Activated T-cell treated with anti-CD3 and anti-CD28 coated beads, Interleukin-2, amount 50 U/mL, for 24 hours (primary cell): ENCODE measurements around the gene BRD4.

ENCODE experiments used
- DNase-seq: peaks from one replicate; pipeline ENCODE4 v3.0.0-alpha.2; 2020
- H3K27ac Mint-ChIP-seq: 2 replicates; pipeline ENCODE4 v1.8.0; 2020; ENCODE audit warnings: mild to moderate bottlenecking, mixed read lengths
- H3K27me3 Mint-ChIP-seq: 2 replicates; pipeline ENCODE4 v1.8.0; 2020; ENCODE audit warnings: mixed read lengths
- H3K36me3 Mint-ChIP-seq: 2 replicates; pipeline ENCODE4 v1.8.0; 2020; ENCODE audit warnings: low read depth, mixed read lengths
- H3K4me1 Mint-ChIP-seq: 2 replicates; pipeline ENCODE4 v1.8.0; 2020; ENCODE audit warnings: low read depth, mixed read lengths
- H3K4me3 Mint-ChIP-seq: 2 replicates; pipeline ENCODE4 v1.8.0; 2020; ENCODE audit warnings: mild to moderate bottlenecking, moderate library complexity, mixed read lengths
- H3K9me3 Mint-ChIP-seq: 2 replicates; pipeline ENCODE4 v1.8.0; 2020; ENCODE audit warnings: mixed read lengths

Gene BRD4

DNA sequence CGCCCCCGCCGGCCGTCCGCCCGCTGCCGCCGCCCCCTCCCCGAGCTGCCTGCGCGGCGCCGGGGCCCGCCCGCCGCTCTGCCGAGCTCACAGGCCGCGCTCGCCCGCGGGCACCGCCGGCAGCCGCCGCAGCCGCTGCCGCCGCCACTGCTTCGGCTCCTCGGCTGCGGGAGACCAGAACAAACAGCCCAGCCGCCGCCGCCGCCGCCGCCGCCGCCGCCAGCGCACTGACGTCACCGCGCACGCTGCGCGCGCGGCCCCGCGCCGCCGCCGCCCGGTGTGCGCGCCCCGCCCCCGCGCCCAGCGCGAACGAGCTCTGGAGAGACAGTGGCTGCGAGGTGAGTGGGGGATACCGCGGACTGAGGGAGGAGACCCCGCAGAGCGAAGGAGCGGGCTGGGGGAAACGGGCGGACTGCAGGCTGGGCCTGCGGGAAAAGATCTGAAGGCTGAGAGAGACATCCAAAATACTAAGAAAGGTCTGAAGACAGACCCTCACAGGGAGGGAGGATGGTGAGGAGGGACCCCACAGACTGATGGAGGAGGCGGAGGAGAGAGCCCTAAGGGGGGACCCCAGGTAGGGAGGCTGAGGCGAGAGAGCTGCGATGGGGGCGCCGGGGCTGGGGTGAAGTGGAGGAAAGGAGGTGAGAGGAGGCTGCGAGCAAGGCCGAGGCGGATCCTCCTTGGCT, at the start of gene BRD4:
Gene BRD4, minus strand, starts transcription at position 229 of the 686 bp plus-strand sequence. CDS start 59,440 bp downstream, outside the sequence.
- Mint-ChIP-seq H3K27me3 (no peaks in the 10 kb centered on the region), H3K36me3 (peaks cover 46% of the 10 kb centered on the region), H3K9me3 (no peaks in the 10 kb centered on the region), H3K4me1 (peaks cover 48% of the 10 kb centered on the region), H3K4me3 (peak within 1 kb of the TSS; percentile 95), H3K27ac (peak within 1 kb of the TSS; percentile 97)
- DNase-seq, result peak; percentile 88

DNA sequence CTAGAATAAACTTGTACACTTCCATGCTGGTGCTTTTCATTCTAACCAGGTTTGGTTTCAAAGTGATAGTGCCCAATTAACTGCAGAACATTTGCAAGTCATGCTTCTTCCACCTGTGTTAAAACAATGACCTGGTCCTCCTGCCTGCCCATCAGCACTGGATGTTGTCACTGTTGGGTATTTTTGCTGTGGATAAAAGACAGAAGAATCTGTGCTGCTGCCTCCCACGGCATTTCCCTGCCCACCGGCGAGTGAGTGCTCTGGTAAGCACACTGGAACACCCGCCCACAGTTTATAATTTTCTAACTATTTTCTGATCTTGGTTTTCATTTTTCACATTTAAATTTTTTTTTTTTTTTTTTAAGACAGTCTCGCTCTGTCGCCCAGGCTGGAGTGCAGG, 49.5 kb upstream of the BRD4 start:
- Mint-ChIP-seq H3K36me3 (peaks cover 40% of the 10 kb centered on the region), H3K4me3 (no peak overlapping the region), H3K27ac (peak overlapping the region; percentile 93)

DNA sequence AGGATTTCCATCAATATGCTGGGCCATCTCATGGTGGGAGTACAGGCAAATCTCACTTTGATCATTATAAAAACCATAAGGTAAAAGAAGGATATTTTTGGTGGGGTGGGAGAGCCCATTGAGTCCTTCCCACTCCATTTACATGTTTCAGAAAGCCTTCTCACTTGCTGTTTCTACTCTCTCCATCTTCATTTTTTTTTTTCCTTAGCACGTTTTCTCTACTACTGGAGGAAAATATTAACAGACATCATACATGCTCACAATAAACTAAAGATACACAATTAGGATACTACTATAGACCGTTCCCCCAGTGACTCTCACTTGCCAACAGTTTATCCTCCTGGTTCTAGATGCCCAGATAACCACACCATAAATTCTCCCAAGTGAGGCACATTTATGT, 49.1 kb upstream of the BRD4 start:
- H3K36me3 Mint-ChIP-seq, result peaks cover 41% of the 10 kb centered on the region
- H3K27me3 Mint-ChIP-seq, result no peaks in the 10 kb centered on the region
- no peaks in the 10 kb centered on the region for H3K9me3 Mint-ChIP-seq
- peaks cover 36% of the 10 kb centered on the region for H3K4me1 Mint-ChIP-seq
- DNase-seq, result no peak
- H3K4me3 Mint-ChIP-seq, result peak overlapping the region; percentile 81
- peak overlapping the region; percentile 93 for H3K27ac Mint-ChIP-seq

More for the DNA sequence above, 49.5 kb upstream of the BRD4 start:
- Mint-ChIP-seq H3K4me1 (peaks cover 32% of the 10 kb centered on the region), H3K9me3 (no peaks in the 10 kb centered on the region), H3K27me3 (no peaks in the 10 kb centered on the region)
- DNase-seq, result no peak

DNA sequence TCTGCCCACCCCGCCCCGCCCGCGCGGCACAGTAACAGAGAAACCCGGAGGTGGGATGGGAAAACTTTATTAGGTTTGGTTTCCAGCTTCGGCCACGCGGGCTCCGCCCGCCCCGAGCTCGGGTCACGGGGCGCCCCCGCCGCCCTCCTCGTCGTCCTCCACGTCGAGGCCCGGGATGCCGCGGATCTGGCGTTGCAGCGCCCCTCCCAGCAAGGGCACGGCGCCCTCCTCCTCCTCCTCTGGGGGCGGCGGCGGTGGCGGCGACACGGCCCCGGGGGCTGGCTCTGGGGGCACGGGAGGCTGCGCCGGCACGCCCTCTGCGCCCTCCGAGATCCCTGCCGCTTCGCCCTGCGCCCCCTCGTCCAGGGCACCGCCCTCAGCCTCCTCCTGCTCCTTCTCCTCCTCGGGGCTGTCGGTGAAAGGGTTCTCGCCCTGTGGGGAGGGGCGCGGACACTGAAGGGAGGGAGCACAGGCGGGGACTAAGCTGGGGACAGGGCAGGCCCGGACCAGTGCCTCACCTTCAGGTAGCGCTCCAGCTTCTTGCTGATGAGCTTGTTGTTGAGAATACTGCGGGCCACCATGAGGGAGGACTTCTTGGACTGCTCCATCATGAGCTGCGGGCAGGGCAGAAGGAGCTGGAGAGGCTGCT, 47.8 kb upstream of the BRD4 start:
- peak overlapping the region; percentile 96 for H3K4me3 Mint-ChIP-seq
- H3K9me3 Mint-ChIP-seq, result no peaks in the 10 kb centered on the region
- peak overlapping the region; percentile 97 for H3K27ac Mint-ChIP-seq
- H3K4me1 Mint-ChIP-seq, result peaks cover 39% of the 10 kb centered on the region
- H3K36me3 Mint-ChIP-seq, result peaks cover 43% of the 10 kb centered on the region
- no peak for DNase-seq
- H3K27me3 Mint-ChIP-seq, result no peaks in the 10 kb centered on the region

DNA sequence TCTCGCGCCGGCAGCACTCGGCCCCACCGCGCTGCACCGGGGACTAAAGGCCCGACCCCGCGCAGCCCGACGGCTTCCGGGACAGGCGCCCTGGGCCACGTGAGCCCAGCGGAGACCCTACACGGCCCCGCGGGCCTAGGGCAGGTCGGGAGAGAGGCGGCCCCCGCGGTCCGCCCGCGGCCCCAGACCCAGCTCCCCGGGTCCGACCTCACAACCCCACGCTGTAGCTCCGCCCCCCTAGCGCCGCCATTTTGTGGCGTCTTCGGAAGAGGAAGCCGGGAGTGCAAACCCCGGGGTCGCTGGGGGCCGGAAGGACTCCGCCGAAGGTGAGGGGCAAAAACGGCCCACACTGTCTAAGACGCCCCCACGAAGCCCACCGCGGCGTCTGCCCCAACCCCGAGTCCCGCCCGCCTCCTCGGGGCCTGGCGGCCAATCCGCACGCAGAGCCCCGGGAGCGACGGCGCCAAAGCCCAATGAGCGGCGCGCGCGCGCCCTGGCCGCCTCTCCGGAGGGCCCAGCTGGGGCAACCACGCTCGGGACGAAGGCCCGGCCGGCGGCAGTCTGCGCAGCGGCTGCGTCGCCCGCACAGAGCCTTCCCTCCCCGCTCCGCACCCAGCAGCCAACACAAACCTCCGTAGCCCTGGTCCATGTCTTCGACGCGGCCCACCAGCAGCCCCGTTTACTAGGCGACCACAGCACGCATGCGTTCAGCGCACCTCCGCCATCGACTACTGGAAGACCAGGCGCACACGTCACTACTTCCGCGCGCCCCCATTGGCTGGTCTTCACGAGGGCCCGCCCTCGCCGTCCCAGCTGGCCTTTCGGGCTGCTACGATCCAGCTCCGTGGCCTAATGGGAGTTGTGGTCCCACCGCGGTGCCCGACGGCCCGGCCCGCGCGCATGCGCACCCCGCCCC, 47.0 kb upstream of the BRD4 start, which contains the start of gene AKAP8:
Gene AKAP8, minus strand, starts transcription at position 705 of the 916 bp plus-strand sequence. Its CDS starts 56 bp downstream, at position 649.
- DNase-seq, result peak; percentile 98
- no peaks in the 10 kb centered on the region for H3K9me3 Mint-ChIP-seq
- peaks cover 43% of the 10 kb centered on the region for H3K4me1 Mint-ChIP-seq

DNA sequence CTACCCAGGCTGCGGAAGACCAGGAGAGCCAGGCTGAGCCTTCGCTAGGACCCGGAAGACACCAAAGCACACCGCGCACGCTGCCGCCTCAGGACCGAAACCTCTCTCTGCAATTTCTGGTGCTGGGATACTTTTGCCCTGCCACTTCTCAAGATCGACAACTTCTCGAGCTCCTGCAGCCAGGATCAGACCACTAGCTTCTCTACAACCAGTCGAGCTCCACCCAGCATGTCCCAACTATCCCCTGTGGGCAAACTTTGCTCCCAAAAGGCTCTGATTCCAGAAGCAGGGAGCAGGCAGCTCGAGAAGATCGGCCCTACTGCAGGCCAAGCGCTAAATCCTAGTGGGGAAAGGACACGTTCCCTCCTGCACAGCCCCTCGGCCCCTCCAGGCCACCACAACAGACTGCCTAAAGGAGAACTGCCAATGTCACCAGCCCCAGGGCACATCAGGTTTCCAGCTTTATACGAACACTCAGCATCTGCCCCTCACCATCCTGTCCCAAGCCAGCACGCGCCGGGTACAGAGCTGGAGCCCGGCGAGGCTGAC, 46.3 kb upstream of the BRD4 start:
- Mint-ChIP-seq H3K27ac (peak overlapping the region; percentile 97), H3K27me3 (no peaks in the 10 kb centered on the region), H3K36me3 (peaks cover 58% of the 10 kb centered on the region), H3K4me1 (peaks cover 47% of the 10 kb centered on the region), H3K4me3 (peak overlapping the region; percentile 96), H3K9me3 (no peaks in the 10 kb centered on the region)
- DNase-seq, result peak; percentile 67

More for the DNA sequence above, 47.0 kb upstream of the BRD4 start, which contains the start of gene AKAP8:
- peak within 1 kb of the TSS; percentile 96 for H3K4me3 Mint-ChIP-seq
- peaks cover 51% of the 10 kb centered on the region for H3K36me3 Mint-ChIP-seq
- H3K27me3 Mint-ChIP-seq, result no peaks in the 10 kb centered on the region
- peak within 1 kb of the TSS; percentile 97 for H3K27ac Mint-ChIP-seq

DNA sequence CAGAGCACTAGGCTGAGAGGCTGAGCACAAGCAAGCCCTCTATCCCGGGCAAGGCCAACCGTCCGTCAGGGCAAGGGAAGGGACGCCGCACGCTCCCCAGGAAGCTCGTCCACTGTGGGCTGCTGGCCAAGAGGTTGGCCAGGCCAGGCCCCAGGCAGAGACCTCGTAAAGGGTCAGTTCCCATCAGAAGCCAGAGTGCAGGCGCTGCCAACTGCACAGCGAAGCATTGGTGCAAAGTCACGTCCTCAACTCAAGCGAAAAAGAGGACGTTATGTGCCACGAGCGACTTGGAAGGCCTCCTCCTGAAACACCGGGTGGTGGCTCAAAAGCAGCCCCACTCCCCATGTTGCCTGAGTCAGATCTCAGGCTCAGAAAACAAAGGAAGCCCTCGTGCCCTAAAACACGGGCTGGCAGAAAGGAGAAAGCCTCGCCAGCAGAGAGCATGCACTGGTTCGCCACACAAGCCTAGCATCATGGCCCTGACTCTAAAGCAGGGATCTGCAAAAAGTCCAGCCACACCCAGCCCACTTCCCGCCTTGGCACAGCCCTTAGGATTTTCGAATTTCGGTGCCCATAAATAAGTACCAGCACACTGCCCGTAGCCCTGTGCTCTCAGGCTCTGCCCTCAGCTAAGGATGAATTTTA, 42.6 kb upstream of the BRD4 start:
- no peak for DNase-seq

DNA sequence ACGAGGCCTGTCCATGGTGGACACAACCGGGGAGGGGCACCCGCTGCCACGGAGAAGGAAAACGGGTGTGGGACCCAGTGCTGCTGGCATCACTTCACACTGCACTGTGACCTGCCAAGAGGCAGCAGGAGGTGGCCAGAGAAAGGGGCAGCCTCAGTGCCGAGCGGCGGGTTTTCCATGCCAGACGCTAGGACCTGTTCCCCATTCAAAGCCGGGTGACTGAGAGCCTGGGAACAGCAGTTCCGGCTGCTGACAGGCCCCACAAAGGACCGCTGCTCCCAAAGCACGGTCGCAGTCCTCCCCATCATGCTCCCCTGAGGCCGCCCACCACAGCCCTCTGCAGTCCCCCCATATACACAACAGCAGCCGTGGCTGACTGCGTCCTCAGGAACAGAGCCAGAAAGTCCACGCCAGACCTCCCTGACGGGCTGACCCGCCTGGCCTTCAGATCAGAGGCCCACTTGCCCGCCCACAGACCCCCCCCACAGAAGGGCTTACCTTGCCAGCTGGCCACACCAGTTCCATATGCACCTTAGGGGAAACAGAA, 41.8 kb upstream of the BRD4 start:
- DNase-seq, result no peak
- Mint-ChIP-seq H3K36me3 (peaks cover 86% of the 10 kb centered on the region), H3K4me1 (peaks cover 39% of the 10 kb centered on the region), H3K4me3 (no peak overlapping the region), H3K9me3 (no peaks in the 10 kb centered on the region), H3K27me3 (no peaks in the 10 kb centered on the region), H3K27ac (peak overlapping the region; percentile 71)

More for the DNA sequence above, 42.6 kb upstream of the BRD4 start:
- no peaks in the 10 kb centered on the region for H3K27me3 Mint-ChIP-seq
- peak overlapping the region; percentile 72 for H3K27ac Mint-ChIP-seq
- no peak overlapping the region for H3K4me3 Mint-ChIP-seq
- peaks cover 78% of the 10 kb centered on the region for H3K36me3 Mint-ChIP-seq
- H3K4me1 Mint-ChIP-seq, result peaks cover 39% of the 10 kb centered on the region
- no peaks in the 10 kb centered on the region for H3K9me3 Mint-ChIP-seq

DNA sequence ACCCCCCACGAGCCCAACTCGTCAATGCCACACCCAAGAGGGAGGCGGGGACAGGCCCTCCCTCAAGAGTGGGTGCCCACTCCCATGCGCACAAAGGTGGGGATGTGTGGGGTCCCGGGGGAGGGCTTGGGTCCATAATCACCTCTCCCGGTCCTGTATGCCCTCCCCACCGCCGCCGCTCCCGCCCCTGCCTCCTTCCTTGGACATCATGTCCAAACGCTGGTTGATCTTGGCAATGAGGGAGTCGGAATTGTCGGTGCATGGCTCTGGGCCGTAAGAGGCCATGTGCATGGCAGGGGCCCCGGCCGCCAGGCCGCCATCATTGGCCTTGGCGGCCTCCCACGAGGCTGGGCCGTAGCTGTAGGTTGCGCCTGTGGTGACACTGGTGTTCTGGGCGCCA, 41.3 kb upstream of the BRD4 start:
- H3K27me3 Mint-ChIP-seq, result no peaks in the 10 kb centered on the region
- H3K36me3 Mint-ChIP-seq, result peaks cover 88% of the 10 kb centered on the region
- H3K27ac Mint-ChIP-seq, result peak overlapping the region; percentile 71
- H3K4me3 Mint-ChIP-seq, result no peak overlapping the region
- H3K4me1 Mint-ChIP-seq, result peaks cover 39% of the 10 kb centered on the region
- H3K9me3 Mint-ChIP-seq, result no peaks in the 10 kb centered on the region
- no peak for DNase-seq

DNA sequence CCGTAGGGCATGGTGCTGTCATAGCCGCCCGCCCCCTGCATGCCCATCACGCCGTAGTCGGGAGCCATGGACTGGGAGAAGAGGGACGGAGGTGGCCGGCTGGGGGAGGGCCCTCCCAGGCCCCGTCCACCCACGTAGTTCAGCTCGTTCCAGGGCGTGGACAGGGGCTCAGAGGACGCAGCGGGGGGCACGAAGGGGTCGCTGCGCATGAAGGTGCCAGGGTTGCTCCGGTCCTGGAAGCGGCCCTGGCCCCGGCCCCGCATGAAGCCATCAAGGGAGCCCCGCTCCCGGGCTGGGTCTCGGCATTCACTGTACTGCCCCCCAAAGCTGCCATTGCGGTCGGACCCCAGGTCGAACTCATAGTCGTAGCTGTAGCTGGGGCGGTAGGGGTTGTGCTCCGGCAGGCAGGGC, 40.6 kb upstream of the BRD4 start:
- H3K4me1 Mint-ChIP-seq, result peaks cover 36% of the 10 kb centered on the region
- DNase-seq, result no peak
- H3K27me3 Mint-ChIP-seq, result no peaks in the 10 kb centered on the region
- no peak overlapping the region for H3K4me3 Mint-ChIP-seq
- no peaks in the 10 kb centered on the region for H3K9me3 Mint-ChIP-seq
- H3K36me3 Mint-ChIP-seq, result peaks cover 88% of the 10 kb centered on the region
- no peak overlapping the region for H3K27ac Mint-ChIP-seq

DNA sequence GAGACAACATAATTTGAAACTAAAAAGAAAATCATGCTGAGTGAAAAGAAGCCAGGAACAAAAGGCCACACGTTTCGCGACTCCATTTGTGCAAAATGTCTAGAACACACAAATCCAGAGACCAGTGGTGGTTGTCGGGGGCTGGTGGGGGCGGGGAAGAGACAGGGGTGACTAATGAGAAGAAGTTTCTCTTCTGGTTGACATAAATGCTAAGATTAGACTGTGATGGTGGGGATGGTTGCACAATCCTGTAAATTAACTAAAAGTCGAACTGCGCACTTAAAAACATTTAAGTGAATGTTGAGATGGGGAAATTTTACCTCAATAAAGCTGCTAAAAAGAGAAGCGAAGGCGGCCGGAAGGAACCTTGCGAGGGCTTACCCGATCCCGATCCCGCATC, 40.1 kb upstream of the BRD4 start:
- Mint-ChIP-seq H3K4me3 (no peak overlapping the region), H3K9me3 (no peaks in the 10 kb centered on the region), H3K27ac (peak overlapping the region; percentile 73), H3K36me3 (peaks cover 90% of the 10 kb centered on the region), H3K4me1 (peaks cover 32% of the 10 kb centered on the region), H3K27me3 (no peaks in the 10 kb centered on the region)
- no peak for DNase-seq

DNA sequence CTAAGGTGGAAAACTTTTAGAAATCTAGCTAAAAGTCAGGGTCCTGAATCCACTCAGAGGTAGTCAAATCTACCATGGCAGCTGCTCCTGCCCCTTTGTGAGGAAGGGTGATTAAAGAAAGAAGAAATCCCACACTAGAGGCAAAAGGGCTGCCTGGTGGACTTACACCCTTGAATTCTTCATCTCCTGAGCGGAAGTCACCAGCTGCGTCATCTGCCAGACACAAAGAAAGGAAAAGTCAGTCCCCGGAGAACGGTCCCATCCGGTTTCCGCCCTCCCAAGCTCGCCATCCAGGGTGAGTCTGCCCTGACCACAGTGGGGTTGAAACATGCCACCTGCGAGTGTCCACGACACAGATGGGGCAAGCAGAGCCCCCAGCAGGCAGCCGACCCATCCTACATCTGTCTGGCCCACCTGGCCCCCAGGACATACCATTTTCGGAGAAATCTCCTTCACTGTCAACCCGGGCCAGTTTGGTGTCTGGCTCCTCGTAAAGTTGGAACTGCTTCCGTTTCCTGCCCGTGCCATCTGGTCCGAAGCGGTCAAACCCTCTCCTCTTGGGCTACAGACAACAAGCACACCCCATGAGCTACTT, 39.5 kb upstream of the BRD4 start:
- Mint-ChIP-seq H3K4me3 (no peak overlapping the region), H3K27me3 (no peaks in the 10 kb centered on the region), H3K36me3 (peaks cover 92% of the 10 kb centered on the region), H3K9me3 (no peaks in the 10 kb centered on the region), H3K27ac (peak overlapping the region; percentile 73), H3K4me1 (peaks cover 27% of the 10 kb centered on the region)
- DNase-seq, result no peak

DNA sequence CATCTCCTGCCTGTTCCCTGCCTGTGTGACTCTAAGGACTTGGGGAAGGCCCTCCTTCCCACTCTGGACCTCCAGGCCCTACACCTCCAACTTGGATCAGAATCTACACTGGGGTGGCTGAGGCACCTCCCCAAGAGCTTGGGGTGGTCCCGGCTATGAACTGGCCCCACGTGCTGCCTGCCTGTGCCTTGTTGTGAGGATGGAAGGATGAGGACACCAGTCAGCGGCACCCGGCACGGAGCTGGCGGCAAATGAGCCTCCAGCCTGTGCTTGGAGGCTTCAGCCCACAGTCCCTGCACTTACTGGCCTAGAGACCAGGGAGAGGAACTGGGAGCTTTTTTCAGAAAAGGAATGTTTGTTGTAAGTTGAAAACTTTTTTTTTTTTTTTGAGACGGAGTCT, 38.8 kb upstream of the BRD4 start:
- Mint-ChIP-seq H3K9me3 (no peaks in the 10 kb centered on the region), H3K4me1 (peaks cover 23% of the 10 kb centered on the region), H3K27me3 (no peaks in the 10 kb centered on the region), H3K27ac (peak overlapping the region; percentile 14), H3K4me3 (no peak overlapping the region), H3K36me3 (peaks cover 95% of the 10 kb centered on the region)
- DNase-seq, result no peak
